Activated naive CD4-positive, alpha-beta T cell treated with Interleukin-2 at 50 U/mL for 16 hours (primary cell): ENCODE data around the gene TMEM181.
"Not testable (repeated sequence)": the region's sequence is repeated elsewhere in the genome, so short reads cannot be mapped to it uniquely, and the experiment has no call there.

ENCODE experiments used
- DNase-seq: peaks from one replicate; pipeline ENCODE4 v3.0.0-alpha.2; 2020

The TMEM181 gene

DNA sequence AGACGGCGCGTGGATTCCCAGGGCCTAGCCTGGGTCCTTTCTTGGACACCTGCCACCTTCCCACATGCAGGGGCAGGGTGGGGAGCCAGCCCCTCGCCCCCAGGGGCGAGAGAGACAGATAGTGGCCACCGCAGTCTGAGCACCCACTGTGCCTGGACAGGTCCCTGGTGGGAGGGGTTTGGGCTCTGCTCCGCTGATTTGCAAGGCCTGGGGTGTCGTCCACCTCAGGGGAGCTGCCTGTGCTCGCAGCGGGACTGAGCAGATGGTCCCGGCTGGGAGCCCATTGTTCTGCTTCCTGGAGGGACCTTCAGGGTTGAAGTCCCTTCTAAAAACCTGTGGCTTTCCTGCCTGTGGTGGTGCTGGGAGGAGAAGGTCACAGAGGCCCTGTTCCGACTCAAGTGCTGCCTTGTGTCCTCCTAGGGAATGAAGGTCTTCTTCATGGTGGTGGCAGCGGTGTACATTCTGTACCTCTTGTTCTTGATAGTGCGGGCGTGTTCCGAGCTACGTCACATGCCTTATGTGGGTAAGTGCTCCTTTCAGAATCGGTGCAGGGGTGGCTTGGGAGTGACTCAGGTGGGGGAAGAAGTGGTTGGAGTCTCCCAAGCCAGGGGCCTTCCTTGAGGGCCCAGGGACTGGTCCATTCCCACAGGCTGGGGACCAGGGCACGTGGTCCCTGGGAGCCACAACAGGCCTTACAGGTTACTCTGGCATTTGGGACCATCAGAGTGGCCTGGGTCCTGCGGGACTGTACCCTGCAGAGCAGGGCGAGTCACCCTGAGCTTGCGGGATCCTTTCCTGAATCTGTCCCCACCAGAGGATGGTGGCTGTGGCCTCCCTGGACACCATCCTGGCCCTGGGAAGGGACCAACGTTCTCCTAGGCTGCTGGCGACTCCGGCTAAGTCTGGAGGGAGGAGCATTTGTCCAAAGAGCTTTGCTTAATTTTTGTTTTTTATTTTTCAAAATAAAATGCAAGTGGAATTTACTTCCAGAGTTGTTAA lies 65.1 kb downstream of the TMEM181 start:
- no peak for DNase-seq

DNA sequence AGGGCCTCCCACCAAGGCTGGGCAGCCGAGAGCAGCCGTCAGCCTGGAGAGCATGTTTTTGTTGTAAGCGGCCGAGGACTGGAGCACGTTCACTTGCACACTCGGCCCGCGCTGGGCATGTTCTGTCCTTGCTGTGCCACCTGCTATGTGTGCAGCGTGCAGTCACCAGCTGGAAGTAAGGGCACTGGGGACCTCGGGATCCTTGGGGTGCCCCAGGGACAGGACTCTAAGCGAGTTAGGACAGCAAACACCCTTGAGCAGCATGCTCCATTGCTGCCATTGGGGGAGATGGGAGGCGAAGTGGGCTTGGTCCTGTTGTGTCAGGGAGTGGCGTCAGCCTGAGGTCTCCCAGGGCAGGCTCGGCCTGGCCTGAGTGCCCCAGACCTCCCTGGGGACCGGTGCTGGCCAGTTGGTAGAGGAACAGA lies 66.0 kb downstream of the TMEM181 start:
- DNase-seq = no peak

- no peak for DNase-seq
Observed at GRCh38 chr6:158626360-158627167, 66.7 kb downstream of the TMEM181 start.

DNA sequence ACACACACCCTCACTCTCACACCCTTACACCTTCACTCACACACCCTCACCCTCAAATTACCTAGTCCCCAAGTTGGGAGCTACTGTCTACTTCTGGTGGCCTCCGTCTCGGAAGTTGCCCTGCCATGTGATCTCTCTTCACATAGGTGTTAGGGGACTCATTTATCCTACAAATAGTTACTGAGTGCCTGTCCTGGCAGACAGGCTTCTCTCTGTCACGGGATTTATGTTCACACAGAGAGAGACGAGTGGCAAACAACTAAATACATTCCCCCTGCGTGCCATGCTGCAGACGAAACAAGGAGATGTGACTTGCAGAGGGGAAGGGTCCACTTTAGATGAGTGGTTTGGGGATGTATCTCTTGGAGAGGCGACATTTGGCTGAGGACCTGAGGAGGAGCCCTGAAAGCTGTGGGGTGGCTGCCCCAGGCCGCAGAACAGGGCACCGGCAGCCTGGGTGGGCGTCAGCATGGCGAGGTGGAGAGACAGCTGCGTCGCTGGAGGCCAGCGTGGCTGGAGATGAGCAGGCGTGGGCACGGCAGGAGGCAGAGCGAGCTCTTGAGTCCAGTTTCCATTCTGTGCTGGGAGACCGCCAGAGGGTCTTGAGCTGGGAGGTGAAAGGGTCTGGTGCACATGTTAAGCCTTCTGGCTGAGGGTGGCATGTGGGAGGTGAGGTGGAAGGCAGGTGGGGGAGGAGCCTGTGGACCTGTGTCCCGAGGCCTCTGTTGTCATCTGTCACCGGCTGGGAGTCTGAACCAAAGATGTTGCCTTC lies 67.5 kb downstream of the TMEM181 start:
- DNase-seq = no peak

- no peak for DNase-seq
Observed at GRCh38 chr6:158627940-158628211, 68.0 kb downstream of the TMEM181 start.

DNA sequence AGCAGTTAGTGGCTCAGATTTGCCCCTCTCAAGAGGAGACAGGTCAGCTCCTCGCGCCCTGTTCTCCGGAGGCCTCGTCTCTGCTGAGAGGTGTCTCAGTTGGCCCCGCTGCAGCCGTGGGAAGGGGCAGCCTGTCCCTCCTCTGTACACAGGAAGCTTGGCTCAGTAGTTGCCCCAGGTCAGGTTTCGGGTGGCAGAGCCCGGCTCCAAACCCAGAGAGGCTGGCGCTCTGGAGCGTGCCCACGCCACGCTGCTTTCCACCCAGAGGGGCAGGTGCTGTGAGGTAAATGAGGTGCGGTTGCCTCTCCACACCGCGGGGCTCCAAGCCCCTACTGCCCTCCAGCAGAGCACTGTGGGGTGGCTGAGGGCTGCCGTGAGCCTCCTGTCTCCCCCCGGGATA lies 68.7 kb downstream of the TMEM181 start:
- no peak for DNase-seq

DNA sequence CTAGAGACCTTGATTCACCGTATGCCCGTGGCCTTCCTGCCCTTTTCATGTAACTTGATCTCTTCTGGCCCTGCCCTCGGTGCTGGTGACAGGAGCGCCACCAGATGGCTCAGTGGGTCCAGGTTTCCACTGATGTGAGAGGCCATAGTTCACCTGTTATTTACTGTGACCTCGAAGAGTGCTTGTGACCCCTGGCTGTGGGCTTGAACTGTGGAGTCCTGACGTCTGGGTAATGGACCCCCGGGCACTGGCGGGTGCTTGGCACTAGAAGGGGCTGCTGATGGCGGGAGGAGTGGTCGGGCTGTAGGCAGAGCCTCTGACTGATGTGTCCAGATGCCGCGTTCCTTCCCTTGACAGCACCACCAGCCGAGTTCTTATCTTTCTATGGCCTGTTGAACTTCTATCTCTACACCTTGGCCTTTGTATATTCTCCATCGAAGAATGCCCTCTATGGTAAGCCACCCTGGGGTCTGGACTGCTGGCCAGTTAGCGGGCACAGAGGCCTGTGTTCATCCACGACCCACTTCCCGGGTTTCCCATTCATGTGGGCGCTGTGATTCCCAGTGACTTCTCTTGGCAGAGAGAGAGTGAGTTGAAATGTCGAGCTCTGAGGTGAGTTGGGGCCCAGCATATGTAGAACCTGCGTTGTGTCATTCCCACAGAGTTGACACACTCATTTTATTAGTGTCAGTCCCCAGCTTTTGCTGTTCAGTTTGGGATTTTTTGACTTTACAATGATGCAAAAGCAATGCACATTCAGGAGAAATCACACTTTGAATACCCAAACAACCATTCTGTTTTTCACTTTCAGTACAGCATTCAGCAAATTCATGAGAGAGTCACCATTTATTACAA lies 69.7 kb downstream of the TMEM181 start:
- DNase-seq = peak; percentile 32

- DNase-seq = no peak
Observed at GRCh38 chr6:158630938-158631616, 71.2 kb downstream of the TMEM181 start.

DNA sequence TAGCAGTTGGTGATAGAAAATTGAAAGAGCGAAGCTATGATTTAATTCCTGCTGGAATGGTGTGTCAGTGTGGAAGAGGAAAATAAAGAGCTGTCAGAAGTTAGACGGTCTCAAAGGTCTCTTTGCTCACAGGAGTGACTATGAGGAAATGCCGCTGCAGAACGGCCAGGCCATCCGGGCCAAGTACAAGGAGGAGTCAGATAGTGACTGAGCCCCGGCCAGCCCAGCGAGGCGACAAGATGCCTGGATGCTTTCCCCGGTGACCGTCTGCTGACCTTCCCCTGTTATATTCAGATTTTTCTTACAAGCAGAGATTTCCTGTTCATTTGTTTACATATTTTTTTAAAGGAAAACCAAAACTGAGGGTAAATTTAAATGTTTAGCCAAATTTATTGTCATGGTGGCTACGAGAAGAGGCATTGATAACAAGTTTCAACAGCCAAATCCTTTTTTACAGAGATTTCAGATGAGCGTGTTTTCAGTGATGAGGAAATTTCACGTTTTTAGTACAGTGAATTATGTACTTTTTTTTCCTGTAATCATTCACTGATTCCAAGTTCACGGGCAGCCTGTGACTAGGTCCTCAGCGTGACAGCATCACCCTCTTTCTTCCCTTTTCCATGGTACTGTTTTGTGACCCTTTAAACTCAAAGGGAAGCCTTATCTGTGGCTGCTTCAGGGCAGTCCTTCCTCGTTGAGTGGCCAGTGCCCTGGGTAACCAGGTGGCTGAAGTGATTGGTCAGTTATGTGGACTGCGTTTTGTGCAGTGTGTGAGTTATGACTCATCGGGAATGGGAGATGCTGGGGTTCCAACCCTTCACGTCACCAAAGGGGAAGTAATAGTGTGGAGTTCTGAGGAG lies 72.0 kb downstream of the TMEM181 start:
- DNase-seq = no peak

DNA sequence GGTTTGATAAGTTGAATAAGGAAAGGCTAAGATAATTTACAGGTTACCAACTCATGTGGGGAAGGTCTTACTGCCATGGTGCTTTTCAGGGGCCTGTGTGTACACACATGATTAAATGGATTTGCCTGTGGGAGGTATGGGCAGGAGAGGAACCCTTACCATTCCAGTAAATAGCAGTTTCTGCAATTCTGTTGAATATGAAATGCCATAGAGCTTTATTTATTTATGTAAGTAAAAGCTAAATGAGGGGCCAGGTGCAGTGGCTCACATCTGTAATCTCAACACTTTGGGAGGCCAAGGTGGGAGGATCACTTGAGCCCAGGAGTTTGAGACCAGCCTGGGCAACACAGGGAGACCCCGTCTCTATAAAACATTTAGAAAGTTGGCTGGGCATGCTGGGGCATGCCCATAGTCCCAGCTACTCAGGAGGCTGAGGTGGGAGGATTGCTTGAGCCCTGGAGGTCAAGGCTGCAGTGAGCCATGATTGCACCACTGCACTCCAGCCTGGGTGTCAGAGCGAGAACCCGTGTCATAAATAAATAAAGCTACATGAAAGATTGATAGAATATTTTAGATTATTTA lies 72.7 kb downstream of the TMEM181 start:
- not testable (repeated sequence) for DNase-seq

- DNase-seq = no peak
Observed at GRCh38 chr6:158633127-158633526, 73.2 kb downstream of the TMEM181 start.

GRCh38 chr6:158634695-158635426 lies 75.0 kb downstream of the TMEM181 start:
- no peak for DNase-seq

- no peak for DNase-seq
Observed at GRCh38 chr6:158635427-158636073, 75.7 kb downstream of the TMEM181 start.

DNA sequence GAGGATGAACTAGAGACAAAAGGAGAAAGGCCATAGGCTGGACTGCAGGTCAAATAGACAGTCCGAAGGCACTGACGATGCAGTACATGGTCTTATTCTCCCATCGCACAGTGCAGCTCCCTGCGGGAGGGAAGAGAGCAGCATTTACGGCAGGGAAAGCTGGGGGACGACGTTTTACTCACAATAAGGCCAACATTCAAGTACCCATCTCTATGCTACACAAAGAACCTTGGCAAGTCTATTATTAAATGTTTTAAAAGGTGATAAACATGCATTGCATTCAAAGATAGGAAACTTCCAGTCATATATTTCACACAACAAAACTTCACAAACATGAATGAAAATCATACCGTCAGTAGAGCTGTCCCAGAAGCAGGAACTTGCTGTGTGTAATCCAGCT lies 76.9 kb downstream of the TMEM181 start:
- DNase-seq = no peak

DNA sequence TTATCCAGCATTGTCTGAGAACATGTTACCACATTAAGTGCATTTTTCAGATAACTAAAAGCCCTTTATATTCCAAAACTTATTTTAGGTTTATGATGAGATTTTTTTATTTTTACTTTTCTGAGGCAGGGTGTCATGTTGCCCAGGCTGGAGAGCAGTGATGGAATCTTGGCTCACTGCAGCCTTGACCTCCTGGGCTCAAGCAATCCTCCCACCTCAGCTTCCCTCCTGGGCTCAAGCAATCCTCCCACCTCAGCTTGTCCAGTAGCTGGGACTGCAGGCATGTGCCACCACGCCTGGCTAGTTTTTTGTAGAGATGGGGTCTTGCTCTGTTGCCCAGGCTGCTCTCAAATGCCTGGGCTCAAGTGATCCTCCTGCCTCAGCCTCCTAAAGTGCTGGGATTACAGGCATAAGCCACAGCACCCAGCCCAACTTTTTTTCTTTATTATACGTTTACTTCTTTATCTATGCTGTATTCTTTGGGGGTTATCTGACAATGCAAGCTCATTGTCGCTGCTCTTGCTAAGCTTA lies 78.5 kb downstream of the TMEM181 start:
- DNase-seq = no peak

DNA sequence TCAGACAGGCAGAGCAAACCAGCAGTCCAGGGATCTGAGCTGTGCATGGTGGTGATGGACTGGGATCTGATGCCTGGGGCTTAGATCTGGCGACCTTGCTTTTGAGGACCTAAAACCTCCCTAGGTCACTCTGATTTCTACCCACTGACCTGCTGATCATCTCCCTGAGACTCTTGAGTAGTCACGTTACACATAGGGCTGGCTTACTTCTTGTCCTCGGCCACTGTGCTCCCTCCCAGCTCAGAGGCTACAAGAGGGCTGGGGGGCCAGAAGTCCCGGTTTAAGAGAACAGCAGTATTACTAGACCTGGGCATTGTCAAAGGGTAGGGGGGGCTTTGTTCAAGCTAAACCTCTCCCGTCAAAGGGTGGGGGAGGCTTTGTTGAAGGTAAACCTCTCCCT lies 79.2 kb downstream of the TMEM181 start:
- DNase-seq = no peak

DNA sequence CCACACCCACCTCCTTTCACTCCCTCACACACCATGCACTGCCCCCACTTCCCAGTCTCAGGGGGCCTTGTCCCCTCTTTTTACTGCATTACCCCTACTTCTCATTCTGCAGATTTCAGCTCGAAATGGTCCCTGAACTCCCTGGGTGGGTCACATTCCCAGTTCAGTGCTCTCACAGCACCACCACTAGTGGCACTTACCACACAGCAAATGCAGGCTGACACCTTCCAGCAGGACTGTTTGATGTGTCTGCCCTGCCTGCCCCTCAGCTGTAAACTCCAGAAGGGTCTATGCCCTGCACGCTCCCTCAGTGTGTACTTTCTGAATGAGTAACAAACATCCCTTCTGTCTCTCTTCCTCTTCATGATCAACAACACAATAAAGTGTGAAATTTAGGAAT lies 80.6 kb downstream of the TMEM181 start:
- DNase-seq = no peak

GRCh38 chr6:158642097-158642601 lies 82.3 kb downstream of the TMEM181 start:
- no peak for DNase-seq

- no peak for DNase-seq
Observed at GRCh38 chr6:158643836-158644230, 83.9 kb downstream of the TMEM181 start.
